ENCODE measurements around the gene CHSY1. TPM values are rescaled to one million over a fixed set of nuclear protein-coding genes. Genes with fewer than 3 reads are reported as not detected.

The CHSY1 gene
- total and polyA plus RNA-seq, 3 donors from 2014 or later = 20.0 to 36.1 (median 31.1) TPM

DNA sequence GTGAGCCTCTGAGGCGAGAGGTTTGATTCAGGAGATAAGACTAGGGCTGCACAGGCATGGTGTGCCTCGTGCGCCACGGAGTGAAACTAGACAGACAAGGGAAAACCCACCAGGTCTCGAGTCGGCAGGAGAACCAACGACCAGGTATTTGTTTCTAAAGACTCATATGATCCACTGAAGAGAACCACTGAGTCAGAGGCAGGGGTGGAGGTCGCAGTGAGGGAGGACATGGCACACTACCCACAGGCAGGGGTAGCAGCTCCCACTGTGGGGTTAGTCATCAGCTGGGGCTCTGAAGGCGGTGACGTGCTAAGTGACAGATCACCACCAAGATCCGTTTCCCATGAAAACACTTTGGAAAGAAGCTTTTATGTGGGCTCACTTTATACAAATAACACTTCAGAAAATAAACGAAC, 45.7 kb downstream of the CHSY1 start:
- 80 to 83% methylated on average over 12 of the region's 12 CpGs for WGBS, 2 donors
- Histone ChIP-seq H3K27me3 (no peaks in the 10 kb centered on the region), H3K36me3 (ENCODE audit: low read depth, missing control alignments) (no peaks in the 10 kb centered on the region), H3K4me3 (no peak overlapping the region), H3K9me3 (no peaks in the 10 kb centered on the region), H3K4me1 (peaks cover 61% of the 10 kb centered on the region), H3K27ac (peak overlapping the region in 1 of 2 donors; percentile 23)
- no peak for TF ChIP-seq POLR2A (IDR thresholded peaks at IDR 0.05)
- DNase-seq = no peak
- intact Hi-C loops (cut with DNase I; ENCODE audit: low total_unique reads) = no loop called here

DNA sequence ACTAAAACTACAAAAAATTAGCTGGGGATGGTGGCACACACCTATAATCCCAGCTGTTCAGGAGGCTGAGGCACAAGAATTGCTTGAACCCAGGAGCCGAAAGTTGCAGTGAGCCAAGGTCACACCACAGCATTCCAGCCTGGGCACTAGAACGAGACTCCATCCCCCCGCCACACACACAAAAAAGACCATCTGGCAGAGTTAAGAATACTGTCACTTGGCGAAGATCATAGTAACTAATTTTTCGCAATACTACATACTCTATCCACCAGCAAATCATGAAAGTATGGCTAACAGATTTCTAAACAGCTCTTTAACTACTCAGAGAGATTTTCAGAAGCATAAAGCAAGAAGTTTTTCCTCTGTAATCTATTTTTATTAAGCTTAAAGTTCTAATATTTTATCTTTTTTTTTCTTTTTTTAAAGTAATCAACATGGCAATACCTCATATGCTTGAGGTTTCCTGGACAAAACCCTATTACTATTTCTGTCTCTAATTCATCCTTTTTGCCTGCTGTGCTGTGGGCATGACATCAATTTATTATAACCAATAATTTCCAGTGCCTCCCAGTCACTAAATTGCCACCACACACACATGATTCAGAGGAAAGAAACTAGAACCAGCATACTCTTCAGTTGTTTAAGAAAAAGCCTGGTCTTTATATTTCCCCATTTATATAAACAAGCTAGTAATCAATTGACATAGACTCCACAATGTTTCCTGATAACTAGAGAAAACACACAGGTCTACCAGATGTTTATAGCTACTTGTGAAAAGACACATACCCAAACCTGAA, 46.9 kb downstream of the CHSY1 start:
- Histone ChIP-seq H3K4me3 (no peak overlapping the region), H3K27ac (no peak overlapping the region), H3K4me1 (peaks cover 63% of the 10 kb centered on the region), H3K9me3 (no peaks in the 10 kb centered on the region), H3K27me3 (no peaks in the 10 kb centered on the region), H3K36me3 (ENCODE audit: low read depth, missing control alignments) (no peaks in the 10 kb centered on the region)
- DNase-seq = no peak
- 59 to 75% methylated on average over 5 of the region's 5 CpGs for WGBS, 2 donors
- TF ChIP-seq, protein P1, sequence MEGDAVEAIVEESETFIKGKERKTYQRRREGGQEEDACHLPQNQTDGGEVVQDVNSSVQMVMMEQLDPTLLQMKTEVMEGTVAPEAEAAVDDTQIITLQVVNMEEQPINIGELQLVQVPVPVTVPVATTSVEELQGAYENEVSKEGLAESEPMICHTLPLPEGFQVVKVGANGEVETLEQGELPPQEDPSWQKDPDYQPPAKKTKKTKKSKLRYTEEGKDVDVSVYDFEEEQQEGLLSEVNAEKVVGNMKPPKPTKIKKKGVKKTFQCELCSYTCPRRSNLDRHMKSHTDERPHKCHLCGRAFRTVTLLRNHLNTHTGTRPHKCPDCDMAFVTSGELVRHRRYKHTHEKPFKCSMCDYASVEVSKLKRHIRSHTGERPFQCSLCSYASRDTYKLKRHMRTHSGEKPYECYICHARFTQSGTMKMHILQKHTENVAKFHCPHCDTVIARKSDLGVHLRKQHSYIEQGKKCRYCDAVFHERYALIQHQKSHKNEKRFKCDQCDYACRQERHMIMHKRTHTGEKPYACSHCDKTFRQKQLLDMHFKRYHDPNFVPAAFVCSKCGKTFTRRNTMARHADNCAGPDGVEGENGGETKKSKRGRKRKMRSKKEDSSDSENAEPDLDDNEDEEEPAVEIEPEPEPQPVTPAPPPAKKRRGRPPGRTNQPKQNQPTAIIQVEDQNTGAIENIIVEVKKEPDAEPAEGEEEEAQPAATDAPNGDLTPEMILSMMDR (IDR thresholded peaks at IDR 0.05) = no peak
- no peak for TF ChIP-seq POLR2A (IDR thresholded peaks at IDR 0.05)
- intact Hi-C loops (cut with DNase I; ENCODE audit: low total_unique reads) = no loop called here

DNA sequence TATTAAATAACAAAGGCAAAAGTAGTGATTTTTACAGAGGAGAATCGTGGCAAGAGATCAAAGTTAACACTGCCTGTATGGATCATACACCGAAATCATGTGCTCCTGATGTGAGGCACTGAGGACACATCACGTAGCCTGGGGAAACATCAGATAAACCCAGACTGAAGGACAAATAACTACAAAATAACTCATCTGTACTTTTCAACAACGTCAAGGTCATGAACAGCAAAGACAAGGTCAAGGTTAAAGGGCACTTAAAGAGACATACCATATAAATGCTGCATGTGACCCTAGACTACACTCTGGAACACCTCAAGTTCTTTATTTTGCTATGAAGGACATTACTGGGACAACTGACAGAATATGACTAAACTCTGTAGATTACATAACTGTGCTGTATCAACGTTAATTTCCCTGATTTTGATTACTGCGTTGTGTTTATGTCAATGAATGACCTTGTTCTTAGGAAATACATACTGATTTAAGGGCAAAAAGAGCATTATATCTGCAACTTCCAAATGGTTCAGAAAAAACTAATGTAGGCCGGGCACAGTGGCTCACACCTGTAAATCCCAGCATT, 48.1 kb downstream of the CHSY1 start:
- Histone ChIP-seq H3K4me1 (peaks cover 61% of the 10 kb centered on the region), H3K27ac (peak overlapping the region in 1 of 2 donors; percentile 59), H3K9me3 (no peaks in the 10 kb centered on the region), H3K4me3 (no peak overlapping the region), H3K36me3 (ENCODE audit: low read depth, missing control alignments) (no peaks in the 10 kb centered on the region), H3K27me3 (no peaks in the 10 kb centered on the region)
- WGBS, 2 donors = 39 to 43% methylated on average over 7 of the region's 7 CpGs
- TF ChIP-seq, protein P1 (IDR thresholded peaks at IDR 0.05) = no peak
- TF ChIP-seq POLR2A (IDR thresholded peaks at IDR 0.05) = no peak
- DNase-seq = no peak
- intact Hi-C loops (cut with DNase I; ENCODE audit: low total_unique reads) = no loop called here

DNA sequence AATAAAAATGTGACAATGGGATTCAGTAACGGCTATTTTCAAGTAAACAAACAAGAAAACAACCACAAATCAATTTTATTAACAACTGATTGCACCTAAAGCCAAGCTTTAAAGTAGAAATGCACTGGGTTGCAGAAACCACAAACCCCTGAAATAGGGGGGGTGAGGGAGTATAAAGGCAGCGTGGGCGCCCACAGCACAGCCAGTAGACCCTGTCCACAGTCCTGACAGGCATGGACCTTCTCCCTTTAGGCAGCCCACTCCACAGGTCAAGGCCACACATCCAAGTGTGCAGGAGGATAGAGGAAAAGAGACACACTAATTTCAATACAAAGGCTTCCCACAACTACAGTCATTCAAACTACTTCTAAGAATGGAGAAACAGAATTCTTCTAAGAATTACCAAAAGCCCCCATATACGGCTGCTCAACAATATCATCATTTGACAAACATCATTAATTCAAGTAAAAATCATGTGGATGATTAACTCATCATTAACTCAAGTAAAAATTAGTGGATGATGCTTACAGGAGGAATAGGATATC, 48.7 kb downstream of the CHSY1 start:
- Histone ChIP-seq H3K36me3 (ENCODE audit: low read depth, missing control alignments) (no peaks in the 10 kb centered on the region), H3K27me3 (no peaks in the 10 kb centered on the region), H3K27ac (peak overlapping the region in 1 of 2 donors; percentile 59), H3K9me3 (no peaks in the 10 kb centered on the region), H3K4me3 (no peak overlapping the region), H3K4me1 (peaks cover 58% of the 10 kb centered on the region)
- intact Hi-C loops (cut with DNase I; ENCODE audit: low total_unique reads) = no loop called here
- WGBS, 2 donors = 39 to 66% methylated on average over 4 of the region's 4 CpGs
- TF ChIP-seq, protein P1 (IDR thresholded peaks at IDR 0.05) = no peak
- TF ChIP-seq POLR2A (IDR thresholded peaks at IDR 0.05) = no peak
- DNase-seq = no peak

DNA sequence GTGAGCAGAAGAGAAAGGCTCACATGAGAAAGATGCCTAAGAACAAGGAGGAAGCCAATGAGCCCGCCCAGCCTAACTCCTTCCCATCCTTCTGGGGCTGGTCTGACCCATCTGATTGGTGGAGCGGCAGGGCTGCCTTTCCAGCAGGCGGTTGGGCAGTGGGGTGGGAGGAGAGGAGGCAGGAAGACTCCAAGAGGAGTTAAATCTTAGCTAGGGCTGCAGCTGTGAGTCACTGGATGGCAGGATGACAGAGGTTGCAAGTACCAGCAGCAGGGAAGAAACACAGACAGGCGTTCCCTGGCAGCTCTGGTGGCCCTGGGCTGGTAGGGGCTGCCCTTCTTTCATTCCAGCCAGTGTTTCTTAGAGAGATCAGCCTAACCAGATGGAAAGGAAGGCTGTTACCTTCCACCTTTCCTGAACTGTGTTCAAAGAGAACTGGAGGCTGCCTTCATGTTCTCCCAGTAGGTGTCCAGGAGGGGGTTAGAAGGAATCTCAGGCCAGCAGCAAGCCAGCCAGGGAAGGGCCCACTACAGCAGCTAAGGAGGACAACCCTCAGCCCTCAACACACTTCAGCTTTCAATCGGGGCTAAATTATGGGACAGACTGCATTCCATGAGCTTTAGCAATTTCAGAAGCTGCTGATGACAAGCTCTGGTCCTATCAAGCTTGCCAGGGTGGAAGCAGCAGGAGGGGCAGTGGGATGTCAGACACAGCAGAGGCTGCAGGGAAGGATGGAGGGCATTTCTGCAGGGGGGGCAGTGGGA, 50.3 kb downstream of the CHSY1 start:
- Histone ChIP-seq H3K27ac (peak overlapping the region; percentile 45 to 87), H3K9me3 (no peaks in the 10 kb centered on the region), H3K36me3 (ENCODE audit: low read depth, missing control alignments) (no peaks in the 10 kb centered on the region), H3K4me3 (no peak overlapping the region), H3K4me1 (peaks cover 53% of the 10 kb centered on the region), H3K27me3 (no peaks in the 10 kb centered on the region)
- intact Hi-C loops (cut with DNase I; ENCODE audit: low total_unique reads) = no loop called here
- peak; percentile 91 for DNase-seq
- WGBS, 2 donors = 16 to 25% methylated on average over 5 of the region's 5 CpGs
- TF ChIP-seq POLR2A (IDR thresholded peaks at IDR 0.05) = no peak
- TF ChIP-seq, protein P1 (IDR thresholded peaks at IDR 0.05) = peak in 1 of 3 experiments; percentile 11

Data from testis (tissue), 3 donors.